B cell (primary cell): Measurements from ENCODE around the gene C10orf105.

Experiments used
- CTCF ChIP-seq: fragments of 200-600 bp; IDR thresholded peaks from one replicate; pipeline ENCODE4 v1.8.0; 2022; ENCODE audit warnings: antibody characterized with exemption, mild to moderate bottlenecking
- EZH2 ChIP-seq: IDR thresholded peaks from 2 replicates; pipeline ENCODE4 v1.6.1; 2012; ENCODE audit warnings: borderline replicate concordance, low read depth, mild to moderate bottlenecking, moderate library complexity, low read length; ENCODE audit not compliant: insufficient read depth, poor library complexity, severe bottlenecking

- TF ChIP-seq CTCF (no peak), EZH2 (no peak)
These were observed 37.6 kb downstream of the C10orf105 start for GRCh38 chr10:71681977-71682376.
